ENCODE measurements around the gene ATXN7L2. TPM values are rescaled to one million over a fixed set of nuclear protein-coding genes. Genes with fewer than 3 reads are reported as not detected.
A peak's percentile ranks its signal among the peaks of the same experiment; 100 is the strongest.

Gene ATXN7L2
- total RNA-seq, 2 donors from 2014 or later = 14.3 to 16.0 TPM

DNA sequence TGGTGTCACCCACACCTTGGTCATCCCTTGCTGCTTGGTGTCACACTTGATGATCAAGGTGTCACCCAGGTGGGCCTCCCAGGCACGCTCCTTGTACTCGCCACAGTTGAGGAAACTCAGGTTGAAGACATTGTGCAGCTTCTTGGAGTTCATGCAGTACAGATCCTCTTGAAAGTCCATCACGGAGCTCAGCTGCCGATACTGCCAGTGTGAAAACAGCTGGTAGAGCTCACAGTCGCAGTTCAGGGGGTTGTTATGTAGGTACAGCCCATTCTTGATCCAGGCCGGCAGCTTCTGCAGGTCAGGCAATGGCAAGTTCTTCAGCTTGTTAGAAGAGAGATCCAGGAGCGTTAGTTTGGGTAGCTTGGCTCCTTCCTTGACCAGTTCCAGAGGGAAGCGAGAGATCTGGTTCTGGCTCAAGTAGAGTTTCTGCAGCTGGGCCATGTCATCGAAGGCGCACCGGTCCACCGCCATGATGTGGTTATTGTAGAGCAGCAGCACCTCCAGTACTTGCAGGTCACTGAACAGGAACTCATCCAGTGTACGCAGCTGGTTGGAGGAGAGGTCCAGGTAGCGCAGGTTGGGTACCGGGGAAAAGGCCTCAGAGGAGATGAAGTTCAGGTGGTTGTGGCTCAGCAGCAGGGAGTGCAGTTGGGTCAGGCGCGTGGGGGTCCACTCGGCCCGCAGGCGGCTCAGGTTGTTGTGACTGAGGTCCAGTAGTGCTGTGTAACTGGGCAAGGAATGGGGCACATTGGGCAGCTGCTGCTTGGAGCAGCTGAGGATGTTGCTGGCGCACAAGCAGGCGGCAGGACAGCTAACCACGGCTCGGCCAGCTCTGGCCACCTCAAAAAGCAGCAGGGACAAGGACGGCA, 24.5 kb downstream of the ATXN7L2 start:
- DNase-seq (no peak), ATAC-seq (no peak)
- H3K27me3 Mint-ChIP-seq = no peaks in the 10 kb centered on the region
- peaks cover 47% of the 10 kb centered on the region for H3K4me1 Mint-ChIP-seq
- H3K36me3 Mint-ChIP-seq (ENCODE audit: low read depth) = no peaks in the 10 kb centered on the region
- peak overlapping the region; percentile 94 for H3K4me3 Mint-ChIP-seq
- no peaks in the 10 kb centered on the region for H3K9me3 ChIP-seq (ENCODE audit: control insufficient read depth, low read length, poor library complexity, severe bottlenecking)
- H3K27ac Mint-ChIP-seq = peak overlapping the region; percentile 94

DNA sequence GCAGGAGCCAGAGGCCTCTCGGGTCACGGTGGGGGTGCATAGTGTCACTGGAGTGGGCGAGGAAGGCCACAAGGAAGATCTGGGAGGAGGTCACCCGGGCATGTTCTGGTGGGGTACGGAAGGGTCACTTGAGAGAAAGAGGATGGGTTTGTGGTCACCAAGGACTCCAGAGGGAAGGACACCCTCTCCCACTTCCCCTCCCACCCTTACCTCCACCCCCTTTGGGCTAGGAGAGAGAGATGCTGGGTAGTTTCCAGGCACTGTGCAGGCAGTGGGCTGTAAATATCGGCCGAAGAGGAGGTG, 25.1 kb downstream of the ATXN7L2 start:
- no peak for DNase-seq
- peaks cover 47% of the 10 kb centered on the region for H3K4me1 Mint-ChIP-seq
- H3K36me3 Mint-ChIP-seq (ENCODE audit: low read depth) = no peaks in the 10 kb centered on the region
- peak overlapping the region; percentile 94 for H3K4me3 Mint-ChIP-seq
- H3K27ac Mint-ChIP-seq = peak overlapping the region; percentile 94
- no peak for ATAC-seq
- no peaks in the 10 kb centered on the region for H3K27me3 Mint-ChIP-seq
- H3K9me3 ChIP-seq (ENCODE audit: control insufficient read depth, low read length, poor library complexity, severe bottlenecking) = no peaks in the 10 kb centered on the region

- H3K9me3 ChIP-seq (ENCODE audit: control insufficient read depth, low read length, poor library complexity, severe bottlenecking) = no peaks in the 10 kb centered on the region
- Mint-ChIP-seq H3K27me3 (no peaks in the 10 kb centered on the region), H3K36me3 (ENCODE audit: low read depth) (no peaks in the 10 kb centered on the region), H3K4me3 (peak within 1 kb of the TSS; percentile 94), H3K4me1 (peaks cover 43% of the 10 kb centered on the region), H3K27ac (peak within 1 kb of the TSS; percentile 94)
- peak; percentile 42 to 60 (median 52) for DNase-seq
- ATAC-seq = peak; percentile 81
Measured at GRCh38 chr1:109509176-109510134, 25.8 kb downstream of the ATXN7L2 start, which contains the start of gene AMIGO1. AMIGO1 (minus strand) TSS chr1:109509727; CDS start chr1:109508912, 815 bp downstream.

- no peak for DNase-seq
- no peak for ATAC-seq
- Mint-ChIP-seq H3K27me3 (peaks cover 5% of the 10 kb centered on the region), H3K36me3 (ENCODE audit: low read depth) (no peaks in the 10 kb centered on the region), H3K4me3 (no peak overlapping the region), H3K27ac (no peak overlapping the region), H3K4me1 (peaks cover 20% of the 10 kb centered on the region)
- no peaks in the 10 kb centered on the region for H3K9me3 ChIP-seq (ENCODE audit: control insufficient read depth, low read length, poor library complexity, severe bottlenecking)
Measured at GRCh38 chr1:109513110-109513710, 29.5 kb downstream of the ATXN7L2 start.

- Mint-ChIP-seq H3K36me3 (ENCODE audit: low read depth) (no peaks in the 10 kb centered on the region), H3K27ac (no peak overlapping the region), H3K4me1 (peaks cover 11% of the 10 kb centered on the region), H3K4me3 (no peak overlapping the region), H3K27me3 (peaks cover 5% of the 10 kb centered on the region)
- no peak for DNase-seq
- ATAC-seq = no peak
- H3K9me3 ChIP-seq (ENCODE audit: control insufficient read depth, low read length, poor library complexity, severe bottlenecking) = no peaks in the 10 kb centered on the region
Measured at GRCh38 chr1:109514846-109515245, 31.1 kb downstream of the ATXN7L2 start.

- no peak overlapping the region for H3K27ac Mint-ChIP-seq
- H3K36me3 Mint-ChIP-seq (ENCODE audit: low read depth) = no peaks in the 10 kb centered on the region
- no peak overlapping the region for H3K4me3 Mint-ChIP-seq
- H3K27me3 Mint-ChIP-seq = peaks cover 5% of the 10 kb centered on the region
- no peaks in the 10 kb centered on the region for H3K9me3 ChIP-seq (ENCODE audit: control insufficient read depth, low read length, poor library complexity, severe bottlenecking)
- DNase-seq (no peak), ATAC-seq (no peak)
- H3K4me1 Mint-ChIP-seq = peaks cover 6% of the 10 kb centered on the region
Measured at GRCh38 chr1:109516872-109517271, 33.2 kb downstream of the ATXN7L2 start.

DNA sequence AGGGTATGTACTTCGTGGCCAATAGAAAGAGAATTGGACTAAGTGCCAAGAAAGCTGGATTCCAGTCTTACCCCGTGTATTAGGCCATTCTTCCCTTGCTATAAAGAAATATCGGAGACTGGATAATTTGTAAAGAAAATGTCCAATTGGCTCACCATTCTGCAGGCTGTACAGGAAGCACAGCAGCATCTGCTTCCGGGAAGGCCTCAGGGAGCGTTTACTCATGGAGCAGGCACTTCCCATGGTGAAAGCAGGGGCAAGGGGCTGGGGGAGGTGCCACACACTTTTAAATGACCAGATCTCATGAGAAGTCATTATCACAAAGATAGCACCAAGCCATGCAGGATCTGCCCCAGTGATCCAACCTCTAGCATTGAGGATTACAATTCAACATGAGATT, 33.6 kb downstream of the ATXN7L2 start:
- Mint-ChIP-seq H3K36me3 (ENCODE audit: low read depth) (no peaks in the 10 kb centered on the region), H3K27ac (no peak overlapping the region), H3K4me1 (peaks cover 9% of the 10 kb centered on the region), H3K27me3 (peaks cover 10% of the 10 kb centered on the region), H3K4me3 (no peak overlapping the region)
- no peak for DNase-seq
- ATAC-seq = no peak
- no peaks in the 10 kb centered on the region for H3K9me3 ChIP-seq (ENCODE audit: control insufficient read depth, low read length, poor library complexity, severe bottlenecking)

- H3K4me1 Mint-ChIP-seq = peaks cover 8% of the 10 kb centered on the region
- no peak overlapping the region for H3K4me3 Mint-ChIP-seq
- H3K9me3 ChIP-seq (ENCODE audit: control insufficient read depth, low read length, poor library complexity, severe bottlenecking) = no peaks in the 10 kb centered on the region
- no peak overlapping the region for H3K27ac Mint-ChIP-seq
- peaks cover 19% of the 10 kb centered on the region for H3K27me3 Mint-ChIP-seq
- no peaks in the 10 kb centered on the region for H3K36me3 Mint-ChIP-seq (ENCODE audit: low read depth)
- ATAC-seq (no peak), DNase-seq (no peak)
Measured at GRCh38 chr1:109521002-109521951, 37.6 kb downstream of the ATXN7L2 start.

- no peaks in the 10 kb centered on the region for H3K9me3 ChIP-seq (ENCODE audit: control insufficient read depth, low read length, poor library complexity, severe bottlenecking)
- H3K36me3 Mint-ChIP-seq (ENCODE audit: low read depth) = no peaks in the 10 kb centered on the region
- H3K4me3 Mint-ChIP-seq = no peak overlapping the region
- DNase-seq (no peak), ATAC-seq (no peak)
- no peak overlapping the region for H3K27ac Mint-ChIP-seq
- peaks cover 8% of the 10 kb centered on the region for H3K4me1 Mint-ChIP-seq
- H3K27me3 Mint-ChIP-seq = peaks cover 19% of the 10 kb centered on the region
Measured at GRCh38 chr1:109522026-109522425, 38.3 kb downstream of the ATXN7L2 start.

GRCh38 chr1:109523706-109524105, 40.0 kb downstream of the ATXN7L2 start:
- Mint-ChIP-seq H3K4me3 (no peak overlapping the region), H3K27ac (no peak overlapping the region)
- ATAC-seq = no peak

DNA sequence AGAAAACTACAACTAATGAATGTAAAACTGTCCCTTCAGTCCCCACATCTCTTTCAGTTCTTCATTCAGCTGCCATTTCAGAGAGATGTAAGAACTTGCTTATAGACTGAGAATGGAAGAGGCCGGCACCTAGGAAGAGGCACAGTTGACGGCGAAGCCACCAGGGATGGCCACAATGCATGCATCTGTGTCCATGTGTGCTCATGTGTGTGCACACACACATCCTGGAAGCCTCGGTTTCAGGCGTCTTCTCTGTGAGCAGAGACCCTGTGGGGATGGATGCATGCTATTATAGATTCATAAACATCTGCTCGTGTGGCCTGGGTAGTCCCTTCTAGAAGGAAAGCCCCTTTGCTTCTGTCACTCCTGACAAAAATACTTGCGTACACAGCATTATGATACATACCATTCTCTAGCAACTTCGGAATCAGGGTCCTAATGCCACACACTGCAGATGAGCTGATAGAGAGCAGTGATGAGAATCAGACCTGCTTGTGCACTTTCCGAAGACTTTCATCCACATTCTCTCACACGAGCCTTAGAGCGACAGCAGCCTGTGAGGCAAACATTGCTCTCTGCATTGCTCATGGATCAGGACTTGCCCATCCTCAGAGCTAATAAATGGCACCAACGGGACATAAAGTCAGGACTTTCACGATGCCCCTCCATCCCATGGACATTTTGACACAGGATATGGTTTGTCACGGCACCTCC, 43.5 kb downstream of the ATXN7L2 start:
- Mint-ChIP-seq H3K36me3 (ENCODE audit: low read depth) (peaks cover 4% of the 10 kb centered on the region), H3K27ac (no peak overlapping the region), H3K27me3 (peaks cover 15% of the 10 kb centered on the region), H3K4me3 (no peak overlapping the region), H3K4me1 (peaks cover 18% of the 10 kb centered on the region)
- no peak for DNase-seq
- no peak for ATAC-seq
- no peaks in the 10 kb centered on the region for H3K9me3 ChIP-seq (ENCODE audit: control insufficient read depth, low read length, poor library complexity, severe bottlenecking)

More at GRCh38 chr1:109523706-109524105, 40.0 kb downstream of the ATXN7L2 start:
- DNase-seq = no peak
- Mint-ChIP-seq H3K27me3 (peaks cover 19% of the 10 kb centered on the region), H3K36me3 (ENCODE audit: low read depth) (no peaks in the 10 kb centered on the region), H3K4me1 (peaks cover 8% of the 10 kb centered on the region)
- no peaks in the 10 kb centered on the region for H3K9me3 ChIP-seq (ENCODE audit: control insufficient read depth, low read length, poor library complexity, severe bottlenecking)
